ENCODE data around the gene ELMOD3.

ELMOD3 gene

GRCh38 chr2:85414761-85415553 lies 60.4 kb downstream of the ELMOD3 start:
- H3K27me3 ChIP-seq (ENCODE audit: control insufficient read depth, insufficient read depth, low read length) = no peaks in the 10 kb centered on the region
- H3K4me3 ChIP-seq (ENCODE audit: low read length) = no peak overlapping the region
- no peaks in the 10 kb centered on the region for H3K36me3 ChIP-seq (ENCODE audit: control insufficient read depth, insufficient read depth, low read length)
- no peaks in the 10 kb centered on the region for H3K9me3 ChIP-seq (ENCODE audit: control insufficient read depth, insufficient read depth, low read length)
- DNase-seq (ENCODE audit: low read depth, low spot score) = no peak
- no peak overlapping the region for H3K27ac ChIP-seq (ENCODE audit: low read length)
- no CpG with 5 or more reads among the region's 7 CpGs for WGBS (ENCODE audit: insufficient coverage, insufficient read length)
- H3K4me1 ChIP-seq (ENCODE audit: control insufficient read depth, insufficient read depth, low read length) = peaks cover 7% of the 10 kb centered on the region

- Histone ChIP-seq H3K4me1 (ENCODE audit: control insufficient read depth, insufficient read depth, low read length) (peaks cover 6% of the 10 kb centered on the region), H3K27ac (ENCODE audit: low read length) (no peak overlapping the region), H3K36me3 (ENCODE audit: control insufficient read depth, insufficient read depth, low read length) (no peaks in the 10 kb centered on the region), H3K4me3 (ENCODE audit: low read length) (no peak overlapping the region), H3K9me3 (ENCODE audit: control insufficient read depth, insufficient read depth, low read length) (no peaks in the 10 kb centered on the region), H3K27me3 (ENCODE audit: control insufficient read depth, insufficient read depth, low read length) (no peaks in the 10 kb centered on the region)
- DNase-seq (ENCODE audit: low read depth, low spot score) = no peak
- WGBS (ENCODE audit: insufficient coverage, insufficient read length) = no CpG with 5 or more reads among the region's 12 CpGs
Observed at GRCh38 chr2:85415980-85416650, 61.5 kb downstream of the ELMOD3 start.

- Histone ChIP-seq H3K4me1 (ENCODE audit: control insufficient read depth, insufficient read depth, low read length) (peaks cover 4% of the 10 kb centered on the region), H3K27ac (ENCODE audit: low read length) (no peak within 1 kb of the TSS), H3K27me3 (ENCODE audit: control insufficient read depth, insufficient read depth, low read length) (no peaks in the 10 kb centered on the region), H3K36me3 (ENCODE audit: control insufficient read depth, insufficient read depth, low read length) (no peaks in the 10 kb centered on the region), H3K4me3 (ENCODE audit: low read length) (peak within 1 kb of the TSS; percentile 57; the same call in 1 of the 2 replicates), H3K9me3 (ENCODE audit: control insufficient read depth, insufficient read depth, low read length) (no peaks in the 10 kb centered on the region)
- no CpG with 5 or more reads among the region's 57 CpGs for WGBS (ENCODE audit: insufficient coverage, insufficient read length)
- DNase-seq (ENCODE audit: low read depth, low spot score) = no peak
Observed at GRCh38 chr2:85418132-85419008, 63.8 kb downstream of the ELMOD3 start, which contains the start of gene SH2D6. Gene SH2D6, plus strand, starts transcription at chr2:85418714. Its CDS starts 10,752 bp downstream, at chr2:85429466.

GRCh38 chr2:85419009-85419675 lies 64.6 kb downstream of the ELMOD3 start:
- Histone ChIP-seq H3K4me1 (ENCODE audit: control insufficient read depth, insufficient read depth, low read length) (peaks cover 4% of the 10 kb centered on the region), H3K27ac (ENCODE audit: low read length) (no peak overlapping the region), H3K4me3 (ENCODE audit: low read length) (peak overlapping the region; percentile 57; the same call in 1 of the 2 replicates), H3K27me3 (ENCODE audit: control insufficient read depth, insufficient read depth, low read length) (no peaks in the 10 kb centered on the region), H3K36me3 (ENCODE audit: control insufficient read depth, insufficient read depth, low read length) (no peaks in the 10 kb centered on the region), H3K9me3 (ENCODE audit: control insufficient read depth, insufficient read depth, low read length) (no peaks in the 10 kb centered on the region)
- DNase-seq (ENCODE audit: low read depth, low spot score) = no peak
- no CpG with 5 or more reads among the region's 17 CpGs for WGBS (ENCODE audit: insufficient coverage, insufficient read length)

GRCh38 chr2:85420536-85421259 lies 66.1 kb downstream of the ELMOD3 start:
- Histone ChIP-seq H3K4me3 (ENCODE audit: low read length) (no peak overlapping the region), H3K27ac (ENCODE audit: low read length) (no peak overlapping the region), H3K9me3 (ENCODE audit: control insufficient read depth, insufficient read depth, low read length) (no peaks in the 10 kb centered on the region), H3K36me3 (ENCODE audit: control insufficient read depth, insufficient read depth, low read length) (no peaks in the 10 kb centered on the region), H3K4me1 (ENCODE audit: control insufficient read depth, insufficient read depth, low read length) (peaks cover 4% of the 10 kb centered on the region), H3K27me3 (ENCODE audit: control insufficient read depth, insufficient read depth, low read length) (no peaks in the 10 kb centered on the region)
- peak; percentile 88 for DNase-seq (ENCODE audit: low read depth, low spot score)
- no CpG with 5 or more reads among the region's 22 CpGs for WGBS (ENCODE audit: insufficient coverage, insufficient read length)

DNA sequence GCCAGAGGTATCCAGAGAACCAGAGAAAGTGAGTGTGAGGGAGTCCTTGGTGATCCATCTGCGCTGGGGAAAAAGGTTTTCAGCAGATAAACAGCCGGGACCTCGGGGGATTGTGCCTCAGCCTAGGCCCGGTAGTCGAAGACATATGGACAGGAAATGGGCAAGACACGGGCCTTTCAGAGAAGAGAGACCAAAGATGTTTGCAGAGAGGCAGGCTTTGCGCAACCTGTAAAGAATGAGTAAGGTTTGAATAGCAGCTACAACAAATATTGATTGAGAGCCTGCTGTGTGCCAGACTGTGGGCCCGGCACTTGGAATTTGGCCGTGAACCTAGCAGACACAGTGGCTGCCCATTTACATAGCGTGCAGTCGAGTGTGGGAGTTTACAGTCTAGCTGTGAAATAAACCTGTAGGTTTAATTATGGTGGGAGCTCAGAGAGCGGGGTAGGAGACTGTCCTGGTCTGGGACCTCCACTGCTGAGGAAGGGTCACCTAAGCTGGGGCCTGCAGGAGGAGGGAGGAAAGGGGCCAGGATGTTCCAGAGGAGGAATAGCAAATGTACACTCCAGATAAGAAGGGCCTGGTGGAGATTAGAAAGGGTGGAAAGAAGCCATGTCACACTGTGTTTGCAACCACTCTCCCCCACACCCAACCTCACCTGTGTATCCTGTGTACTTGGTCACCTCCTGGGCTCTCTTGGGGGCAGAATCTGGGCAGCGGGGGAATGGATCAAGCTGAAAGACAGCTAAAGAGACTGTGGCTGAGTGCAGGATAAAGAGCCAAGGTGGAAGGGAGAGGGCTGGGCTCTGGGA lies 66.9 kb downstream of the ELMOD3 start:
- no peak overlapping the region for H3K27ac ChIP-seq (ENCODE audit: low read length)
- no peaks in the 10 kb centered on the region for H3K36me3 ChIP-seq (ENCODE audit: control insufficient read depth, insufficient read depth, low read length)
- WGBS (ENCODE audit: insufficient coverage, insufficient read length) = no CpG with 5 or more reads among the region's 13 CpGs
- no peaks in the 10 kb centered on the region for H3K9me3 ChIP-seq (ENCODE audit: control insufficient read depth, insufficient read depth, low read length)
- no peak overlapping the region for H3K4me3 ChIP-seq (ENCODE audit: low read length)
- no peaks in the 10 kb centered on the region for H3K27me3 ChIP-seq (ENCODE audit: control insufficient read depth, insufficient read depth, low read length)
- H3K4me1 ChIP-seq (ENCODE audit: control insufficient read depth, insufficient read depth, low read length) = peaks cover 4% of the 10 kb centered on the region
- DNase-seq (ENCODE audit: low read depth, low spot score) = no peak

DNA sequence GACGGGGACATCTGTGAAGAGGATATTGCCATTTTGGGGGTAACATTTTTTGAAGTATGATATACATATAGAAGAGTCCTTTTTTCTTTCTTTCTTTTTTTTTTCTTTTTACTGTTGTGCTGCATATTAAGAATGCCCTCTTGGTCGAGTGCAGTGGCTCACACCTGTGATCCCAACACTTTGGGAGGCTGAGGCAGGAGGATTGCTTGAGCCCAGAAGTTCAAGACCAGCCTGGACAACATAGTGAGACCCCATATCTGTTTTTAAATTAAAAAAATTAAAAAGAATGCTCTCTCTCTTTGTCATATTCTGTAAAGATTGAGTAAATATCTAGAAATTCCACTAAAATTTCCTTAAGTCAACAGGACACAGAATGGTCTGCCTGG lies 67.5 kb downstream of the ELMOD3 start:
- no peak overlapping the region for H3K4me3 ChIP-seq (ENCODE audit: low read length)
- no peaks in the 10 kb centered on the region for H3K27me3 ChIP-seq (ENCODE audit: control insufficient read depth, insufficient read depth, low read length)
- no peak for DNase-seq (ENCODE audit: low read depth, low spot score)
- peaks cover 4% of the 10 kb centered on the region for H3K4me1 ChIP-seq (ENCODE audit: control insufficient read depth, insufficient read depth, low read length)
- H3K9me3 ChIP-seq (ENCODE audit: control insufficient read depth, insufficient read depth, low read length) = no peaks in the 10 kb centered on the region
- no CpG with 5 or more reads among the region's 2 CpGs for WGBS (ENCODE audit: insufficient coverage, insufficient read length)
- H3K36me3 ChIP-seq (ENCODE audit: control insufficient read depth, insufficient read depth, low read length) = no peaks in the 10 kb centered on the region
- H3K27ac ChIP-seq (ENCODE audit: low read length) = no peak overlapping the region

GRCh38 chr2:85423525-85423924 lies 69.0 kb downstream of the ELMOD3 start:
- Histone ChIP-seq H3K36me3 (ENCODE audit: control insufficient read depth, insufficient read depth, low read length) (no peaks in the 10 kb centered on the region), H3K27me3 (ENCODE audit: control insufficient read depth, insufficient read depth, low read length) (no peaks in the 10 kb centered on the region), H3K9me3 (ENCODE audit: control insufficient read depth, insufficient read depth, low read length) (no peaks in the 10 kb centered on the region), H3K4me3 (ENCODE audit: low read length) (no peak overlapping the region), H3K27ac (ENCODE audit: low read length) (no peak overlapping the region), H3K4me1 (ENCODE audit: control insufficient read depth, insufficient read depth, low read length) (peaks cover 4% of the 10 kb centered on the region)
- WGBS (ENCODE audit: insufficient coverage, insufficient read length) = no CpG with 5 or more reads among the region's 5 CpGs
- no peak for DNase-seq (ENCODE audit: low read depth, low spot score)

GRCh38 chr2:85425588-85425987 lies 71.0 kb downstream of the ELMOD3 start:
- Histone ChIP-seq H3K9me3 (ENCODE audit: control insufficient read depth, insufficient read depth, low read length) (no peaks in the 10 kb centered on the region), H3K27me3 (ENCODE audit: control insufficient read depth, insufficient read depth, low read length) (no peaks in the 10 kb centered on the region), H3K36me3 (ENCODE audit: control insufficient read depth, insufficient read depth, low read length) (no peaks in the 10 kb centered on the region; the same call in 1 of the 2 replicates), H3K27ac (ENCODE audit: low read length) (no peak overlapping the region), H3K4me1 (ENCODE audit: control insufficient read depth, insufficient read depth, low read length) (peaks cover 14% of the 10 kb centered on the region), H3K4me3 (ENCODE audit: low read length) (no peak overlapping the region)
- DNase-seq (ENCODE audit: low read depth, low spot score) = no peak
- WGBS (ENCODE audit: insufficient coverage, insufficient read length) = no CpG with 5 or more reads among the region's 3 CpGs

Data from iPS DF 6.9 (cell line).